Endothelial cell of umbilical vein (primary cell): ENCODE results near the gene EAPP.

Experiments used
- EZH2 ChIP-seq: IDR thresholded peaks from 2 replicates; pipeline ENCODE4 v1.6.1; 2012; ENCODE audit warnings: borderline replicate concordance, low read depth, mild to moderate bottlenecking, moderate library complexity, low read length, inconsistent platforms; ENCODE audit not compliant: severe bottlenecking
- MYC ChIP-seq: IDR thresholded peaks from one replicate; pipeline ENCODE4 v1.6.1; 2011; ENCODE audit warnings: mild to moderate bottlenecking, low read depth, low read length
- TF ChIP-seq, protein P1 (sequence below), 2 donors: IDR thresholded peaks; 1 replicate in 1 of 2; 2 replicates in 1 of 2; pipeline ENCODE4 v1.5.1; 2011; ENCODE audit warnings: low read length in 2 of 2, mild to moderate bottlenecking in 2 of 2, moderate library complexity in 2 of 2, control low read depth in 1 of 2, inconsistent platforms in 1 of 2, low read depth in 1 of 2; ENCODE audit not compliant: insufficient read depth in 1 of 2; ENCODE audit errors: extremely low read depth in 1 of 2

DNA sequence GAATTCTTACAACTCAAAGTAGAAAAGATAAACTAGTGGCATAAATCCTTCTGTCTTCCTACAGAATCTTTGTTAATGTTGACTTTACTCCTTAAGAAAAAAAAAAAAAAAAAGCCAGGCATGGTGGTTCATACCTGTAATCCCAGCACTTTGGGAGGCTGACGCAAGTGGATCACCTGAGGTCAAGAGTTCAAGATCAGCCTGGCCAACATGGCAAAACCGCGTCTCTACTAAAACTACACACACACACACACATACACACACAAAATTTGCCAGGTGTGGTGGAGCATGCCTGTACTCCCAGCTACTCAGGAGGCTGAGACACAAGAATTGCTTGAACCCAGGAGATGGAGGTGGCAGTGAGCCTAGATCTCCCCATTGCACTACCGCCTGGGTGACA lies 59.8 kb downstream of the EAPP start:
- TF ChIP-seq, protein P1, sequence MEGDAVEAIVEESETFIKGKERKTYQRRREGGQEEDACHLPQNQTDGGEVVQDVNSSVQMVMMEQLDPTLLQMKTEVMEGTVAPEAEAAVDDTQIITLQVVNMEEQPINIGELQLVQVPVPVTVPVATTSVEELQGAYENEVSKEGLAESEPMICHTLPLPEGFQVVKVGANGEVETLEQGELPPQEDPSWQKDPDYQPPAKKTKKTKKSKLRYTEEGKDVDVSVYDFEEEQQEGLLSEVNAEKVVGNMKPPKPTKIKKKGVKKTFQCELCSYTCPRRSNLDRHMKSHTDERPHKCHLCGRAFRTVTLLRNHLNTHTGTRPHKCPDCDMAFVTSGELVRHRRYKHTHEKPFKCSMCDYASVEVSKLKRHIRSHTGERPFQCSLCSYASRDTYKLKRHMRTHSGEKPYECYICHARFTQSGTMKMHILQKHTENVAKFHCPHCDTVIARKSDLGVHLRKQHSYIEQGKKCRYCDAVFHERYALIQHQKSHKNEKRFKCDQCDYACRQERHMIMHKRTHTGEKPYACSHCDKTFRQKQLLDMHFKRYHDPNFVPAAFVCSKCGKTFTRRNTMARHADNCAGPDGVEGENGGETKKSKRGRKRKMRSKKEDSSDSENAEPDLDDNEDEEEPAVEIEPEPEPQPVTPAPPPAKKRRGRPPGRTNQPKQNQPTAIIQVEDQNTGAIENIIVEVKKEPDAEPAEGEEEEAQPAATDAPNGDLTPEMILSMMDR (IDR thresholded peaks at IDR 0.05; ENCODE audit: extremely low read depth in 1 of 2, insufficient read depth in 1 of 2, low read depth in 1 of 2, low read length in 2 of 2), result no peak
- TF ChIP-seq MYC (no peak), EZH2 (no peak)
